HEK293 (cell line): ENCODE results near the gene PTPRN2.

ENCODE experiments used
- CTCF ChIA-PET: fragments of 350-600 bp; formaldehyde crosslinking; extraction: SDS; loops from one replicate; lab custom pipeline; 2021; ENCODE audit warnings: antibody characterized with exemption; lab: Yijun Ruan, JAX
- POLR2A ChIA-PET: fragments of 300-600 bp; formaldehyde crosslinking; extraction: SDS; loops from one replicate; lab custom pipeline; 2020; ENCODE audit warnings: antibody characterized with exemption, inconsistent platforms; lab: Yijun Ruan, JAX
- H3K27ac ChIP-seq: fragments of 200-500 bp; sonication (Bioruptor generic); 2 replicates; pipeline ENCODE4 v1.5.1; 2014; ENCODE audit warnings: low read depth, low read length, control low read depth, inconsistent platforms; ENCODE audit errors: extremely low read depth
- H3K36me3 ChIP-seq, 2 experiments: fragments of 200-500 bp in 1 of 2; sonication (Bioruptor generic) in 1 of 2; 1 replicate in 1 of 2; 2 replicates in 1 of 2; pipeline ENCODE4 v1.5.1; 2014 to 2017; ENCODE audit warnings: inconsistent platforms in 2 of 2, low read length in 2 of 2; ENCODE audit not compliant: control insufficient read depth in 2 of 2, insufficient read depth in 1 of 2
- H3K4me1 ChIP-seq: fragments of 200-500 bp; sonication (Bioruptor generic); 2 replicates; pipeline ENCODE4 v1.5.1; 2014; ENCODE audit warnings: mild to moderate bottlenecking, low read length, inconsistent platforms; ENCODE audit not compliant: control insufficient read depth, insufficient read depth
- H3K4me3 ChIP-seq: 2 replicates; pipeline ENCODE4 v1.5.1; 2011; ENCODE audit warnings: low read depth, mild to moderate bottlenecking, control low read depth, low read length, moderate library complexity
- H3K9me3 ChIP-seq: fragments of 200-500 bp; sonication (Bioruptor generic); 2 replicates; pipeline ENCODE4 v1.5.1; 2014; ENCODE audit warnings: low read depth, low read length, inconsistent platforms; ENCODE audit not compliant: control insufficient read depth, insufficient read depth
- ZBTB17 ChIP-seq: fragments of 450-650 bp; formaldehyde crosslinking; IDR thresholded peaks from 2 replicates; pipeline ENCODE4 v1.5.1; 2016; ENCODE audit warnings: missing biosample characterization, missing genetic modification characterization
- ZFHX2 ChIP-seq: fragments of 450-650 bp; formaldehyde crosslinking; conservative IDR thresholded peaks from 2 replicates; pipeline ENCODE4 v1.5.1; 2016; ENCODE audit warnings: missing biosample characterization, missing genetic modification characterization
- ZIC2 ChIP-seq: fragments of 450-650 bp; formaldehyde crosslinking; IDR thresholded peaks from 2 replicates; pipeline ENCODE4 v1.5.1; 2016; ENCODE audit warnings: missing biosample characterization, missing genetic modification characterization
- ZNF112 ChIP-seq: fragments of 450-650 bp; formaldehyde crosslinking; IDR thresholded peaks from 2 replicates; pipeline ENCODE4 v1.5.0; 2017; ENCODE audit warnings: missing biosample characterization, missing genetic modification characterization
- ZNF114 ChIP-seq: fragments of 450-650 bp; formaldehyde crosslinking; IDR thresholded peaks from 2 replicates; pipeline ENCODE4 v1.5.0; 2017; ENCODE audit warnings: missing biosample characterization, missing genetic modification characterization
- ZNF121 ChIP-seq: fragments of 450-650 bp; formaldehyde crosslinking; IDR thresholded peaks from 2 replicates; pipeline ENCODE4 v1.5.1; 2016; ENCODE audit warnings: missing biosample characterization, missing genetic modification characterization
- ZNF148 ChIP-seq: fragments of 450-650 bp; formaldehyde crosslinking; IDR thresholded peaks from 2 replicates; pipeline ENCODE4 v1.5.0; 2017; ENCODE audit warnings: missing biosample characterization, missing genetic modification characterization, borderline replicate concordance
- ZNF16 ChIP-seq: fragments of 450-650 bp; formaldehyde crosslinking; IDR thresholded peaks from 2 replicates; pipeline ENCODE4 v1.5.1; 2016; ENCODE audit warnings: low read depth, missing biosample characterization, missing genetic modification characterization
- ZNF223 ChIP-seq: fragments of 450-650 bp; formaldehyde crosslinking; IDR thresholded peaks from 2 replicates; pipeline ENCODE4 v1.5.1; 2016; ENCODE audit warnings: missing biosample characterization, missing genetic modification characterization
- ZNF23 ChIP-seq: fragments of 450-650 bp; formaldehyde crosslinking; IDR thresholded peaks from 2 replicates; pipeline ENCODE4 v1.5.1; 2016; ENCODE audit warnings: missing biosample characterization, missing genetic modification characterization, borderline replicate concordance
- ZNF274 ChIP-seq, 2 experiments: fragments of 200-500 bp in 1 of 2; fragments of 450-650 bp in 1 of 2; sonication (Bioruptor generic) in 1 of 2; formaldehyde crosslinking in 1 of 2; IDR thresholded peaks; 2 replicates each; pipeline versions ENCODE4 v1.5.1 to v1.6.1; 2014 to 2016; ENCODE audit warnings: borderline replicate concordance in 1 of 2, inconsistent platforms in 1 of 2, low read length in 1 of 2, missing biosample characterization in 1 of 2, missing genetic modification characterization in 1 of 2
- ZNF404 ChIP-seq: fragments of 450-650 bp; formaldehyde crosslinking; IDR thresholded peaks from 2 replicates; pipeline ENCODE4 v1.5.1; 2017; ENCODE audit warnings: missing biosample characterization, missing genetic modification characterization
- ZNF473 ChIP-seq: fragments of 450-650 bp; formaldehyde crosslinking; IDR thresholded peaks from 2 replicates; pipeline ENCODE4 v1.5.1; 2017; ENCODE audit warnings: missing biosample characterization, missing genetic modification characterization
- ZNF488 ChIP-seq: fragments of 450-650 bp; formaldehyde crosslinking; IDR thresholded peaks from 2 replicates; pipeline ENCODE4 v1.5.1; 2016; ENCODE audit warnings: missing biosample characterization, missing genetic modification characterization
- ZNF513 ChIP-seq: fragments of 450-650 bp; IDR thresholded peaks from 2 replicates; pipeline ENCODE4 v1.5.1; 2018; ENCODE audit warnings: missing biosample characterization, missing genetic modification characterization
- ZNF561 ChIP-seq: fragments of 450-650 bp; IDR thresholded peaks from 2 replicates; pipeline ENCODE4 v1.5.1; 2018; ENCODE audit warnings: missing biosample characterization, missing genetic modification characterization, borderline replicate concordance
- ZNF571 ChIP-seq: fragments of 450-650 bp; formaldehyde crosslinking; IDR thresholded peaks from 2 replicates; pipeline ENCODE4 v1.5.0; 2017; ENCODE audit warnings: missing biosample characterization, missing genetic modification characterization
- ZNF645 ChIP-seq: fragments of 450-650 bp; formaldehyde crosslinking; IDR thresholded peaks from 2 replicates; pipeline ENCODE4; 2016; ENCODE audit warnings: missing biosample characterization, missing genetic modification characterization
- ZNF658 ChIP-seq: fragments of 450-650 bp; formaldehyde crosslinking; IDR thresholded peaks from 2 replicates; pipeline ENCODE4; 2016; ENCODE audit warnings: missing biosample characterization, missing genetic modification characterization
- ZNF791 ChIP-seq: fragments of 450-650 bp; formaldehyde crosslinking; IDR thresholded peaks from 2 replicates; pipeline ENCODE4 v1.5.1; 2016; ENCODE audit warnings: missing biosample characterization, missing genetic modification characterization
- ZSCAN5A ChIP-seq: fragments of 450-650 bp; formaldehyde crosslinking; IDR thresholded peaks from 2 replicates; pipeline ENCODE4 v1.5.1; 2016; ENCODE audit warnings: missing biosample characterization, missing genetic modification characterization

The PTPRN2 gene

GRCh38 chr7:158048569-158048968 lies 539.1 kb downstream of the PTPRN2 start:
- H3K9me3 ChIP-seq = no peaks in the 10 kb centered on the region
- no peak overlapping the region for H3K27ac ChIP-seq

More at GRCh38 chr7:158048569-158048968, 539.1 kb downstream of the PTPRN2 start:
- ChIA-PET POLR2A (no interaction called here), CTCF (no interaction called here)
- TF ChIP-seq ZNF571 (tag by site-specific recombination) = peak; percentile 37; the same call in 1 of the 2 replicates
- no peak for TF ChIP-seq ZNF274 (IDR thresholded peaks at IDR 0.05; ENCODE audit: low read length)
- 0 out of 2 replicates have a peak, but pooled peaks have one; percentile 25 for TF ChIP-seq ZNF274 (tag by site-specific recombination; IDR thresholded peaks at IDR 0.05; ENCODE audit: borderline replicate concordance)
- TF ChIP-seq ZBTB17 (tag by site-specific recombination) = no peak
- peak; percentile 76; the same call in 1 of the 2 replicates for TF ChIP-seq ZNF148
- TF ChIP-seq ZIC2 = no peak
- TF ChIP-seq ZNF791 (tag by site-specific recombination) = peak; percentile 48; the same call in 1 of the 2 replicates
- TF ChIP-seq ZNF513 = peak; percentile 75
- no peak for TF ChIP-seq ZNF223 (tag by site-specific recombination)
- no peak for TF ChIP-seq ZFHX2 (tag by site-specific recombination)
- TF ChIP-seq ZSCAN5A = 0 out of 2 replicates have a peak, but pooled peaks have one; percentile 16
- no peak for TF ChIP-seq ZNF114 (tag by site-specific recombination)
- 0 out of 2 replicates have a peak, but pooled peaks have one; percentile 13 for TF ChIP-seq ZNF112 (tag by site-specific recombination)
- TF ChIP-seq ZNF645 = no peak
- TF ChIP-seq ZNF658 (tag by site-specific recombination) = peak; percentile 72; the same call in 1 of the 2 replicates
- TF ChIP-seq ZNF16 (tag by site-specific recombination) = no peak
- no peak for TF ChIP-seq ZNF121 (tag by site-specific recombination)
- TF ChIP-seq ZNF23 (tag by site-specific recombination) = no peak
- TF ChIP-seq ZNF473 (tag by site-specific recombination) = peak; percentile 59; the same call in 1 of the 2 replicates
- no peak for TF ChIP-seq ZNF561 (tag by site-specific recombination)
- 0 out of 2 replicates have a peak, but pooled peaks have one; percentile 14 for TF ChIP-seq ZNF488 (tag by site-specific recombination)
- no peak for TF ChIP-seq ZNF404 (tag by site-specific recombination)
- Histone ChIP-seq H3K36me3 (no peaks in the 10 kb centered on the region), H3K4me3 (no peak overlapping the region), H3K4me1 (no peaks in the 10 kb centered on the region)
